Astrocyte (in vitro differentiated cells and primary cell): Measurements from ENCODE around the gene DNER. TPM values are rescaled to one million over a fixed set of nuclear protein-coding genes. Genes with fewer than 3 reads are reported as not detected.

ENCODE experiments used
- DNase-seq: peaks from one replicate; pipeline ENCODE4 v3.0.0-alpha.2; 2010; ENCODE audit warnings: low read depth
- FAIRE-seq: peaks from 2 replicates; lab custom pipeline; 2011; peaks lifted over from hg19 to GRCh38; lab: Jason Lieb, UNC
- H2AFZ ChIP-seq: 2 replicates; pipeline ENCODE4 v1.6.0; 2012; ENCODE audit warnings: low read depth, low read length, inconsistent platforms
- H3K27ac ChIP-seq: 2 replicates; pipeline ENCODE4 v1.5.1; 2011; ENCODE audit warnings: low read depth, low read length, inconsistent platforms
- H3K27me3 ChIP-seq: 2 replicates; pipeline ENCODE4 v1.6.0; 2011; ENCODE audit warnings: low read length, inconsistent platforms; ENCODE audit not compliant: insufficient read depth
- H3K36me3 ChIP-seq: 2 replicates; pipeline ENCODE4 v1.5.1; 2011; ENCODE audit warnings: low read length, inconsistent platforms; ENCODE audit not compliant: insufficient read depth
- H3K4me1 ChIP-seq: 2 replicates; pipeline ENCODE4 v1.5.1; 2011; ENCODE audit warnings: low read length, inconsistent platforms; ENCODE audit not compliant: insufficient read depth
- H3K4me2 ChIP-seq: 2 replicates; pipeline ENCODE4 v1.6.0; 2012; ENCODE audit warnings: low read length, inconsistent platforms
- H3K4me3 ChIP-seq: 2 replicates; pipeline ENCODE4 v1.5.1; 2011; ENCODE audit warnings: low read depth, mild to moderate bottlenecking, low read length, inconsistent platforms; ENCODE audit not compliant: insufficient read depth
- H3K79me2 ChIP-seq: 2 replicates; pipeline ENCODE4 v1.6.0; 2012; ENCODE audit warnings: mild to moderate bottlenecking, low read length, inconsistent platforms; ENCODE audit not compliant: insufficient read depth
- H3K9ac ChIP-seq: 2 replicates; pipeline ENCODE4 v1.6.0; 2012; ENCODE audit warnings: mild to moderate bottlenecking, low read length, inconsistent platforms
- H3K9me3 ChIP-seq: 2 replicates; pipeline ENCODE4 v1.5.1; 2012; ENCODE audit warnings: low read depth, mild to moderate bottlenecking, low read length, inconsistent platforms; ENCODE audit not compliant: insufficient read depth
- H4K20me1 ChIP-seq: 2 replicates; pipeline ENCODE4 v1.6.0; 2012; ENCODE audit warnings: low read length, inconsistent platforms; ENCODE audit not compliant: insufficient read depth
- H3K27ac Mint-ChIP-seq: one replicate; pipeline ENCODE4 v1.8.0; 2021; ENCODE audit warnings: mild to moderate bottlenecking, mixed read lengths; ENCODE audit not compliant: unreplicated experiment
- H3K27me3 Mint-ChIP-seq: one replicate; pipeline ENCODE4 v1.8.0; 2021; ENCODE audit warnings: low read depth, mixed read lengths; ENCODE audit not compliant: unreplicated experiment
- H3K36me3 Mint-ChIP-seq: one replicate; pipeline ENCODE4 v1.8.0; 2021; ENCODE audit warnings: low read depth, mixed read lengths; ENCODE audit not compliant: unreplicated experiment
- H3K4me1 Mint-ChIP-seq: one replicate; pipeline ENCODE4 v1.8.0; 2021; ENCODE audit warnings: low read depth, mixed read lengths; ENCODE audit not compliant: unreplicated experiment
- H3K4me3 Mint-ChIP-seq: one replicate; pipeline ENCODE4 v1.8.0; 2021; ENCODE audit warnings: mild to moderate bottlenecking, moderate library complexity, mixed read lengths; ENCODE audit not compliant: unreplicated experiment
- H3K9me3 Mint-ChIP-seq: one replicate; pipeline ENCODE4 v1.8.0; 2021; ENCODE audit warnings: mild to moderate bottlenecking, mixed read lengths; ENCODE audit not compliant: unreplicated experiment
- EZH2 ChIP-seq: IDR thresholded peaks from 2 replicates; pipeline ENCODE4 v1.6.1; 2012; ENCODE audit warnings: mild to moderate bottlenecking, low read length, inconsistent platforms; ENCODE audit not compliant: insufficient read depth
- total RNA-seq: library from RNA; stranded (reverse); gene quantifications from 2 replicates; pipeline ENCODE4 v1.2.1, GENCODE V29; 2021
- TF ChIP-seq, protein P1 (sequence below): IDR thresholded peaks from 2 replicates; pipeline ENCODE4 v1.5.1; 2011; ENCODE audit warnings: low read depth, mild to moderate bottlenecking, inconsistent platforms, low read length, moderate library complexity; ENCODE audit not compliant: insufficient read depth

Gene DNER
- total RNA-seq, 1 donor from 2014 or later = 1.0 TPM

GRCh38 chr2:229582151-229582550, 132.2 kb downstream of the DNER start:
- H3K4me3 Mint-ChIP-seq = no peak overlapping the region
- H3K36me3 Mint-ChIP-seq = no peaks in the 10 kb centered on the region
- Histone ChIP-seq H3K4me2 (no peak overlapping the region), H2AFZ (no peak overlapping the region), H3K4me1 (peaks cover 4% of the 10 kb centered on the region), H3K27me3 (no peaks in the 10 kb centered on the region), H3K36me3 (no peaks in the 10 kb centered on the region), H3K9ac (no peak overlapping the region), H3K27ac (no peak overlapping the region), H3K79me2 (no peaks in the 10 kb centered on the region), H3K9me3 (no peaks in the 10 kb centered on the region), H4K20me1 (no peaks in the 10 kb centered on the region), H3K4me3 (no peak overlapping the region)
- H3K9me3 Mint-ChIP-seq = no peaks in the 10 kb centered on the region
- no peak overlapping the region for H3K27ac Mint-ChIP-seq
- DNase-seq (no peak), FAIRE-seq (no peak)
- TF ChIP-seq, protein P1, sequence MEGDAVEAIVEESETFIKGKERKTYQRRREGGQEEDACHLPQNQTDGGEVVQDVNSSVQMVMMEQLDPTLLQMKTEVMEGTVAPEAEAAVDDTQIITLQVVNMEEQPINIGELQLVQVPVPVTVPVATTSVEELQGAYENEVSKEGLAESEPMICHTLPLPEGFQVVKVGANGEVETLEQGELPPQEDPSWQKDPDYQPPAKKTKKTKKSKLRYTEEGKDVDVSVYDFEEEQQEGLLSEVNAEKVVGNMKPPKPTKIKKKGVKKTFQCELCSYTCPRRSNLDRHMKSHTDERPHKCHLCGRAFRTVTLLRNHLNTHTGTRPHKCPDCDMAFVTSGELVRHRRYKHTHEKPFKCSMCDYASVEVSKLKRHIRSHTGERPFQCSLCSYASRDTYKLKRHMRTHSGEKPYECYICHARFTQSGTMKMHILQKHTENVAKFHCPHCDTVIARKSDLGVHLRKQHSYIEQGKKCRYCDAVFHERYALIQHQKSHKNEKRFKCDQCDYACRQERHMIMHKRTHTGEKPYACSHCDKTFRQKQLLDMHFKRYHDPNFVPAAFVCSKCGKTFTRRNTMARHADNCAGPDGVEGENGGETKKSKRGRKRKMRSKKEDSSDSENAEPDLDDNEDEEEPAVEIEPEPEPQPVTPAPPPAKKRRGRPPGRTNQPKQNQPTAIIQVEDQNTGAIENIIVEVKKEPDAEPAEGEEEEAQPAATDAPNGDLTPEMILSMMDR = no peak
- no peak for TF ChIP-seq EZH2
- H3K27me3 Mint-ChIP-seq = peaks cover 8% of the 10 kb centered on the region
- peaks cover 6% of the 10 kb centered on the region for H3K4me1 Mint-ChIP-seq

DNA sequence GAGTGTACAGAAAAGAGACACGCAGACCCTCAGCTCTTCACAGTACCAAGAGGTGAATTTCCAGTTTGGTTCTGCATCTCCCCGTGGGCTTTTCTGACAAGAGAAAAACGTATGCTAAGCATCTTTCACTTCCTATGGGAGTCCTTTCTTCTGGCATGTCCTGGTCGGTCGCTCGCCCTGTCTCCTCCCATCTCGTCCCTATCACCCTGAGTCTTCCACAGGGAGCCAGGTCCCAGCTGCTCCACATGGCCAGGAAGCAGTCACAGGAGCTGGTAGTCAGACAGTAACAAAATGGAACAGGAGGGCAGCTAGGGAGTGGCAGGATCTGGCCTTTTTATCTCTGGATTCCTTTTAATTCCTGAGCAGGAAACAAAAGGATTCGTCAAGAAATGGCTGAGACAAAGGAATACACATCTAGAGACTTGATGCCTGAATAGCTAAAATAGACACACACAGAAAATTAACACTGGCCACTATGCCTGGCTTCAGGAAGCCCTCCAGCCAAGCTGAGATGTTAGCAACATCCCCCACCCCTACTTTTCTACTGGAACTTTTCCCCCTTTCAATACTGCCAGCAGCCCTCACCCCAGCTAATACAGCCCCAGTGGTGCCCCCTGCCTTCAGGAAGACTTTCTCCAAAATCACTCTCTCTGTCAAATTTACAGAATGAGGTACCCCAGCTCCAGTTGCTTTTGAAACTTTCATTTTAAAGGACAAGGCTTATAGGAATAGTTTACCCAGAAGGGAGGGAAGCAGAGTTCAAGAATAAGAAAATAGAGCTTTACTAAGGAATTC, 136.1 kb downstream of the DNER start:
- Histone ChIP-seq H3K36me3 (no peaks in the 10 kb centered on the region), H3K4me2 (no peak overlapping the region), H3K4me1 (no peaks in the 10 kb centered on the region), H3K27ac (no peak overlapping the region), H3K4me3 (no peak overlapping the region), H2AFZ (no peak overlapping the region), H3K9ac (no peak overlapping the region), H3K9me3 (no peaks in the 10 kb centered on the region), H4K20me1 (no peaks in the 10 kb centered on the region), H3K27me3 (no peaks in the 10 kb centered on the region), H3K79me2 (no peaks in the 10 kb centered on the region)
- no peaks in the 10 kb centered on the region for H3K9me3 Mint-ChIP-seq
- H3K36me3 Mint-ChIP-seq = no peaks in the 10 kb centered on the region
- peaks cover 10% of the 10 kb centered on the region for H3K27me3 Mint-ChIP-seq
- H3K4me1 Mint-ChIP-seq = no peaks in the 10 kb centered on the region
- no peak overlapping the region for H3K4me3 Mint-ChIP-seq
- TF ChIP-seq EZH2 = no peak
- TF ChIP-seq, protein P1 = no peak
- FAIRE-seq (no peak), DNase-seq (no peak)
- no peak overlapping the region for H3K27ac Mint-ChIP-seq
